HG03066 (cell line): ENCODE measurements around the gene ZSWIM3.

Experiments used
- ATAC-seq: cut with Tn5 transposase; IDR thresholded peaks from one replicate; pipeline ENCODE4 v1.9.1; 2021; ENCODE audit warnings: low read depth; ENCODE audit not compliant: unreplicated experiment

The ZSWIM3 gene

DNA sequence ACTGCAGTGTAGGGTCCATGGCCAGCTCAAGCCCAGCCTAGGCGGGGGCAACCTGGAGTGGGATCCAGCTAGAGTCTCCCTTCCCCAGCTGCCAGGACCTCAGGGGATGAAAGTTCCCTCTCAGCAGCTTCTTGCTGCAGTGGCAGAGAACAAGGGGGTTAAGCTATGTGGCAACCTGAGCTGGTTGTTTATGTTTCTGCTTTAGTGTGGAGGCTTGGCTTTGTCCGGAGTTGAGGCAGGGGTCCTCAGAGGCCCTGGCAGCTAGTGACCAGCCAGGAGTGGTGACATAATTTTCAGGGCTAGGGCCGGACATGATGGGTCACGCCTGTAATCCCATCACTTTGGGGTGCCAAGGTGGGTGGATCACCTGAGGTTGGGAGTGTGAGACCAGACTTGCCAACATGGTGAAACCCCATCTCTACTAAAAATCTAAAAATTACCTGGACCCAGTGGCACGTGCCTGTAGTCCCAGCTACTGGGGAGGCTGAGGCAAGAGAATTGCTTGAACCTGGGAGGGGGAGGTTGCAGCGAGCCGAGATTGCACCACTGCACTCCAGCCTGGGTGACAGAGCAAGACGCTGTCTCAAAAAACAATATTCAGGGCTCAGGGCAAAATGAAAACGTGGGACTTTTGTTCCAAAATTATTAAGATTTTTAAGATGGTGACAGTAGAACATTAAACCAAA is 68.5 kb downstream of the ZSWIM3 start:
- no peak for ATAC-seq

DNA sequence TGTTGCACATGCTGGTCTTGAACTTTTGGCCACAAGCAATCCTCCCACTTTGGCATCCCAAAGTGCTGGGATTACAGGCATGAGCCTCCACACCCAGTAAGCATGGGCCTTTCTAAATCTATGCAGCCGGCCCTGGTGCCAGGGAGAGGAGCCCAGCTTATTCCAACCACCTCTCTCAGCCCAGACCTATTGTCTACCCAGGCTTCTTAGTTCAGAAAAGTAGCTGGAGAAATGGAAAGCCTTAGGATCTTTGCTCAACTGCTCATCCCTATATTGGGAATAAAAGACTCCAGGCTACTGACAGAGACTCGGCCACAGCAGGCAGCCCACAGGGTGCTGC is 69.3 kb downstream of the ZSWIM3 start:
- ATAC-seq, result no peak

DNA sequence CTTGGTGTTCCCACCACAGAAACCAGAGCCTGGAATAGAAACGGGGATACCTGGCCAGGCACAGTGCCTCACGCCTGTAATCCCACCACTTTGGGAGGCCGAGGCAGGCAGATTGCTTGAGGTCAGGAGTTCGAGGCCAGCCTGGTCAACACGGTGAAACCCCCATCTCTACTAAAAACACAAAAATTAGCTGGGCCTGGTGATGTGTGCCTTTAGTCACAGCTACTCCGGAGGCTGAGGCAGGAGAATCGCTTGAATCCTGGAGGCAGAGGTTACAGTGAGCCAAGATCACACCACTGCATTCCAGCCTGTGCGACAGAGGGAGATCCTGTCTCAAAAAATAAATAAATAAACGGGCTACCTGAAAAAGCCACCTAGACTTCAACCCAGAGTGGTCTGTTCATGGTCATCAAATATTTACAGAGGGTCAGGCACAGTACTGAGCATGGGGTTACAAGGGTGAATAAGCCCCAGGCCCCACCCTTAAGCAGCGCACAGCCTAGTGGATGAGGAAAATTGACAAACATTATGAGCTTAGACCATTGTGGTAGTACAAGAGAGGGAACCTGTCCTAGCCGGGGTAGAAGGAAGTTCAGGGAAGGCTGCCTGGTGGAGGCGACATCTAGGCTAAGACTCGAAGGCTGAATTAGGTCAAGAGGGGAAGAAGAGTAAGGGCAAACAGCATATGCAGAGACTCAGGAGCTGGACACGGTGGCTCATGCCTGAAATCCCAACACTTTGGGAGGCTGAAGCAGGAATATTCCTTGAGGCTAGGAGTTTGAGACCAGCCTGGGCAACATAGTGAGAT is 69.9 kb downstream of the ZSWIM3 start:
- no peak for ATAC-seq
